Measurements from ENCODE around the gene OLFML1. TPM values are rescaled to one million over a fixed set of nuclear protein-coding genes. Genes with fewer than 3 reads are reported as not detected.
A peak's percentile ranks its signal among the peaks of the same experiment; 100 is the strongest.

OLFML1 gene
- total and polyA plus RNA-seq, 2 of the 13 experiments (the other 11 are each of a cell fraction or from before 2014, with no cell fraction given): 0.89 to 0.90 TPM

- Histone ChIP-seq H3K4me2 (ENCODE audit: low read depth, low read length) (no peak overlapping the region), H3K79me2 (ENCODE audit: insufficient read depth, low read length) (no peaks in the 10 kb centered on the region), H3K4me1 (ENCODE audit: insufficient read depth, low read length) (no peaks in the 10 kb centered on the region), H3K27me3 (ENCODE audit: control insufficient read depth in 1 of 2, insufficient read depth in 2 of 2, low read length in 2 of 2) (peaks cover 0 to 5% of the 10 kb centered on the region in 2 experiments; a peak in 2 of 5 replicates), H3K9ac (ENCODE audit: insufficient read depth, low read depth, low read length) (no peak overlapping the region), H3K9me3 (ENCODE audit: low read length) (no peaks in the 10 kb centered on the region), H3K36me3 (replicated peaks in 1 of 2; ENCODE audit: control insufficient read depth in 1 of 2, insufficient read depth in 2 of 2, low read length in 2 of 2) (no peaks in the 10 kb centered on the region), H2AFZ (ENCODE audit: low read length) (no peak overlapping the region), H3K27ac (ENCODE audit: extremely low read length, insufficient read depth, low read length) (no peak overlapping the region), H3K4me3 (replicated peaks in 1 of 3; ENCODE audit: insufficient read depth in 1 of 3, low read depth in 2 of 3, low read length in 3 of 3) (no peak overlapping the region), H4K20me1 (ENCODE audit: insufficient read depth, low read length) (no peaks in the 10 kb centered on the region)
- POLR2A ChIA-PET: no interaction called here
- DNase-seq (ENCODE audit: low spot score): peak; percentile 43
- in situ Hi-C loops (cut with HindIII; ENCODE audit: extremely low pct_ligation_motif_present, low pct_unique_long_range_greater_than_20kb): loop anchor here (10.0 kb wide), 1 partner anchor 348 kb away; no protein-coding TSS in a partner anchor
- WGBS (ENCODE audit: low lambda C conversion rate): 13% methylated on average over 6 of the region's 6 CpGs
- no peak for FAIRE-seq
- CTCF ChIA-PET (ENCODE audit: low intra/inter-chr PET ratio, low total read pairs): interaction anchor here (0.7 to 1.8 kb wide), 3 partner anchors 90 to 344 kb away, joined by 3 to 8 read pairs (median 7); no protein-coding TSS in a partner anchor
- intact Hi-C loops (cut with micrococcal nuclease; ENCODE audit: unreplicated experiment): loop anchor here (1.0 kb wide), 2 partner anchors 89 to 344 kb away; no protein-coding TSS in a partner anchor
- peak; percentile 93 for ATAC-seq
- no TSS peak for BruUV-seq (replicated peaks)
- TF ChIP-seq, protein P1, sequence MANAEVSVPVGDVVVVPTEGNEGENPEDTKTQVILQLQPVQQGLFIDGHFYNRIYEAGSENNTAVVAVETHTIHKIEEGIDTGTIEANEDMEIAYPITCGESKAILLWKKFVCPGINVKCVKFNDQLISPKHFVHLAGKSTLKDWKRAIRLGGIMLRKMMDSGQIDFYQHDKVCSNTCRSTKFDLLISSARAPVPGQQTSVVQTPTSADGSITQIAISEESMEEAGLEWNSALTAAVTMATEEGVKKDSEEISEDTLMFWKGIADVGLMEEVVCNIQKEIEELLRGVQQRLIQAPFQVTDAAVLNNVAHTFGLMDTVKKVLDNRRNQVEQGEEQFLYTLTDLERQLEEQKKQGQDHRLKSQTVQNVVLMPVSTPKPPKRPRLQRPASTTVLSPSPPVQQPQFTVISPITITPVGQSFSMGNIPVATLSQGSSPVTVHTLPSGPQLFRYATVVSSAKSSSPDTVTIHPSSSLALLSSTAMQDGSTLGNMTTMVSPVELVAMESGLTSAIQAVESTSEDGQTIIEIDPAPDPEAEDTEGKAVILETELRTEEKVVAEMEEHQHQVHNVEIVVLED (CRISPR knock-in tag; IDR thresholded peaks at IDR 0.05; ENCODE audit: borderline replicate concordance): no peak
- TF ChIP-seq ZBTB43 (CRISPR knock-in tag; conservative IDR thresholded peaks at IDR 0.05): no peak
- TF ChIP-seq ZFAT (CRISPR knock-in tag; conservative IDR thresholded peaks at IDR 0.05): no peak
- 0 out of 2 replicates have a peak, but pooled peaks have one; percentile 45 for TF ChIP-seq NFATC3 (CRISPR knock-in tag; IDR thresholded peaks at IDR 0.05)
- TF ChIP-seq ZNF34 (CRISPR knock-in tag; IDR thresholded peaks at IDR 0.05; ENCODE audit: borderline replicate concordance): no peak
- peak; percentile 65 for TF ChIP-seq XRCC5 (optimal IDR thresholded peaks at IDR 0.05; ENCODE audit: low read length)
- TF ChIP-seq FOXA3 (CRISPR knock-in tag; IDR thresholded peaks at IDR 0.05): no peak
- peak; percentile 90 for TF ChIP-seq SMC3 (IDR thresholded peaks at IDR 0.05; ENCODE audit: low read length)
- TF ChIP-seq, protein P2, sequence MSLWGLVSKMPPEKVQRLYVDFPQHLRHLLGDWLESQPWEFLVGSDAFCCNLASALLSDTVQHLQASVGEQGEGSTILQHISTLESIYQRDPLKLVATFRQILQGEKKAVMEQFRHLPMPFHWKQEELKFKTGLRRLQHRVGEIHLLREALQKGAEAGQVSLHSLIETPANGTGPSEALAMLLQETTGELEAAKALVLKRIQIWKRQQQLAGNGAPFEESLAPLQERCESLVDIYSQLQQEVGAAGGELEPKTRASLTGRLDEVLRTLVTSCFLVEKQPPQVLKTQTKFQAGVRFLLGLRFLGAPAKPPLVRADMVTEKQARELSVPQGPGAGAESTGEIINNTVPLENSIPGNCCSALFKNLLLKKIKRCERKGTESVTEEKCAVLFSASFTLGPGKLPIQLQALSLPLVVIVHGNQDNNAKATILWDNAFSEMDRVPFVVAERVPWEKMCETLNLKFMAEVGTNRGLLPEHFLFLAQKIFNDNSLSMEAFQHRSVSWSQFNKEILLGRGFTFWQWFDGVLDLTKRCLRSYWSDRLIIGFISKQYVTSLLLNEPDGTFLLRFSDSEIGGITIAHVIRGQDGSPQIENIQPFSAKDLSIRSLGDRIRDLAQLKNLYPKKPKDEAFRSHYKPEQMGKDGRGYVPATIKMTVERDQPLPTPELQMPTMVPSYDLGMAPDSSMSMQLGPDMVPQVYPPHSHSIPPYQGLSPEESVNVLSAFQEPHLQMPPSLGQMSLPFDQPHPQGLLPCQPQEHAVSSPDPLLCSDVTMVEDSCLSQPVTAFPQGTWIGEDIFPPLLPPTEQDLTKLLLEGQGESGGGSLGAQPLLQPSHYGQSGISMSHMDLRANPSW (CRISPR knock-in tag; IDR thresholded peaks at IDR 0.05; ENCODE audit: borderline replicate concordance): no peak
- TF ChIP-seq ZBTB14 (CRISPR knock-in tag; IDR thresholded peaks at IDR 0.05): no peak
- no peak for TF ChIP-seq MED8 (CRISPR knock-in tag; IDR thresholded peaks at IDR 0.05; ENCODE audit: insufficient replicate concordance)
- TF ChIP-seq ZNF557 (CRISPR knock-in tag; IDR thresholded peaks at IDR 0.05): no peak
- TF ChIP-seq, protein P3, sequence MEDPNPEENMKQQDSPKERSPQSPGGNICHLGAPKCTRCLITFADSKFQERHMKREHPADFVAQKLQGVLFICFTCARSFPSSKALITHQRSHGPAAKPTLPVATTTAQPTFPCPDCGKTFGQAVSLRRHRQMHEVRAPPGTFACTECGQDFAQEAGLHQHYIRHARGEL (CRISPR knock-in tag; IDR thresholded peaks at IDR 0.05): no peak
- TF ChIP-seq MBD4 (IDR thresholded peaks at IDR 0.05; ENCODE audit: borderline replicate concordance, low read length): no peak
- TF ChIP-seq ZNF431 (CRISPR knock-in tag; IDR thresholded peaks at IDR 0.05; ENCODE audit: borderline replicate concordance, low read depth): no peak
- TF ChIP-seq RAD21 (CRISPR knock-in tag; IDR thresholded peaks at IDR 0.05): peak; percentile 43; the same call in 1 of the 2 replicates
Observed at GRCh38 chr11:7442588-7443215, 42.6 kb upstream of the OLFML1 start.

Data from HepG2 (cell line).